ENCODE results near the gene SLC15A1.

- TF ChIP-seq, protein P1, sequence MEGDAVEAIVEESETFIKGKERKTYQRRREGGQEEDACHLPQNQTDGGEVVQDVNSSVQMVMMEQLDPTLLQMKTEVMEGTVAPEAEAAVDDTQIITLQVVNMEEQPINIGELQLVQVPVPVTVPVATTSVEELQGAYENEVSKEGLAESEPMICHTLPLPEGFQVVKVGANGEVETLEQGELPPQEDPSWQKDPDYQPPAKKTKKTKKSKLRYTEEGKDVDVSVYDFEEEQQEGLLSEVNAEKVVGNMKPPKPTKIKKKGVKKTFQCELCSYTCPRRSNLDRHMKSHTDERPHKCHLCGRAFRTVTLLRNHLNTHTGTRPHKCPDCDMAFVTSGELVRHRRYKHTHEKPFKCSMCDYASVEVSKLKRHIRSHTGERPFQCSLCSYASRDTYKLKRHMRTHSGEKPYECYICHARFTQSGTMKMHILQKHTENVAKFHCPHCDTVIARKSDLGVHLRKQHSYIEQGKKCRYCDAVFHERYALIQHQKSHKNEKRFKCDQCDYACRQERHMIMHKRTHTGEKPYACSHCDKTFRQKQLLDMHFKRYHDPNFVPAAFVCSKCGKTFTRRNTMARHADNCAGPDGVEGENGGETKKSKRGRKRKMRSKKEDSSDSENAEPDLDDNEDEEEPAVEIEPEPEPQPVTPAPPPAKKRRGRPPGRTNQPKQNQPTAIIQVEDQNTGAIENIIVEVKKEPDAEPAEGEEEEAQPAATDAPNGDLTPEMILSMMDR (IDR thresholded peaks at IDR 0.05), result no peak
- TF ChIP-seq POLR2A (IDR thresholded peaks at IDR 0.05), result no peak
These were observed 22.3 kb upstream of the SLC15A1 start for GRCh38 chr13:98774776-98775175.

All from esophagus squamous epithelium (tissue), 4 donors.